GM06990 (cell line): ENCODE data around the gene MOB3B.

Source experiments
- DNase-seq: peaks from one replicate; pipeline ENCODE4 v3.0.0-alpha.2; 2011; ENCODE audit not compliant: insufficient read length; ENCODE audit errors: extremely low read depth
- H3K27me3 ChIP-seq: replicated peaks from 2 replicates; pipeline ENCODE4 v1.6.0; 2011; ENCODE audit warnings: low read length; ENCODE audit not compliant: control insufficient read depth, insufficient read depth
- H3K36me3 ChIP-seq: 2 replicates; pipeline ENCODE4 v1.5.1; 2011; ENCODE audit warnings: low read length; ENCODE audit not compliant: control insufficient read depth, insufficient read depth
- H3K4me3 ChIP-seq: replicated peaks from 2 replicates; pipeline ENCODE4 v1.5.1; 2011; ENCODE audit warnings: low read depth, mild to moderate bottlenecking, control low read depth, low read length
- CTCF ChIP-seq: IDR thresholded peaks from 2 replicates; pipeline ENCODE4 v1.5.1; 2011; ENCODE audit warnings: low read length, control low read depth, mild to moderate bottlenecking, inconsistent platforms; ENCODE audit not compliant: insufficient read depth, poor library complexity, severe bottlenecking

The MOB3B gene

DNA sequence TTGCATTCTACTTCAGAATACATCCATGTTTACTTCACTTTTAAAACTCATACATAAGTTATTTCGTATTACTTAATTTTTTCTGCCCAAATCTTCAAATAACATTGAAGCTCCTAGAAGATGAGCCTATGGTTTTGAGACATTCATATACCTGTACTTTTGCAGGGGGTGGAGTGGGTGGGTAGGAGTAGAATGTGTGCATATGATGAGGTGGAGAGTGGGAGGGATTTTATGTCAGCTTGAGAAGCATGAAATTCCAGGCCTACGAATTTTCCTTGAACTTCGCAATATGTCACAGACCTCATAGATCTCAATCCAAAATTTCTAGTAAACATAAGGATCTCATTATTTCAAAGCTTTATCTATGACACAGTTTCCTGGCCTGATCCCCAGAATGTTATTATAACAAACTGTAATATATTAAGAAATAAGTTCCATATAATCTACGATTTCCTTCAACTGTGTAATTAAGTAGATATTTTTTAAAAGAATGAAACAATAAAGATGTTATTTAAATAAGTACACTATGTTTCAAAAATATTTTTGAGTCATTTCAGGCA lies 19.7 kb upstream of the MOB3B start:
- TF ChIP-seq CTCF, result no peak
- no peak for DNase-seq
- Histone ChIP-seq H3K4me3 (no peak overlapping the region), H3K36me3 (no peaks in the 10 kb centered on the region), H3K27me3 (no peaks in the 10 kb centered on the region)

GRCh38 chr9:27548055-27548741 lies 18.6 kb upstream of the MOB3B start:
- Histone ChIP-seq H3K4me3 (no peak overlapping the region), H3K36me3 (no peaks in the 10 kb centered on the region), H3K27me3 (no peaks in the 10 kb centered on the region)
- TF ChIP-seq CTCF, result peak; percentile 30
- no peak for DNase-seq

DNA sequence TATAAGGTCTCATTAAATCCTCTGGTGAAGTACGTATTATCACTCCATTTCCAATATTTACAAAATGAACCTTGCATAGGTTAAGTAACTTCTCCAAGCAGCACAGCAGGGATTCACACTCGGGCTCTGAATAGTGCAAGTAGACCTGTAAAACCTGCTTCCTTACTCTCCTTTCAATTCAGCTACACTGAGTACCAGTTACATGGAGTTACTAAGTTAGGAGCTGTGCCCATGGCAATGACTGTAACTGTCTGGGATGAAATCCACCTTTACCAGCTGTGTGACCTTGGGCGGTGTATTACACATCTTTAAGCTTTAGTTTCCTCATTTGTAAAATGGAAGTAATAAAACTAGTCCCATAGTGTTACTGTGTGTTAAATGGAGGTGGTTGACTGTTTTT lies 15.9 kb upstream of the MOB3B start:
- Histone ChIP-seq H3K27me3 (no peaks in the 10 kb centered on the region), H3K36me3 (no peaks in the 10 kb centered on the region), H3K4me3 (no peak overlapping the region)
- no peak for TF ChIP-seq CTCF
- DNase-seq, result no peak

DNA sequence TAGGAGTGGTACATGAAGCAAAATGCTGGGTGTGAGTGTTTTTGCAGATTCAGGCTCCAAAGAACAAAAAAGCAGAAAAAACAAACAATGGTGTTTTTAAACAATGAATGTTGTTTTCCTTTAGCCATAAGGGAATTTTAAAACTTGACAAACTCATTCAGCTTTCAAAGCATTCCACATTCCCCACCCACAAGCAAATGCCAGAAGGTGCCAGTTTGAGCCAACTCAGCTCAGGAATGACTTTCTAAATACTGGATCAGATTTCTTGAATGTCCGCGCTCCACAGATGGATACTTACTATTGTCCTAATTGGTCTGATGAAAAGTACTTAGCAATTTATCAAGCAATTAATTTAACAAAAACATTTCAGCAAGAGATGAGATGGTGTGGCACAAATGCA lies 12.9 kb upstream of the MOB3B start:
- H3K36me3 ChIP-seq, result no peaks in the 10 kb centered on the region
- no peak for TF ChIP-seq CTCF
- no peak for DNase-seq
- H3K27me3 ChIP-seq, result no peaks in the 10 kb centered on the region
- H3K4me3 ChIP-seq, result no peak overlapping the region

- H3K27me3 ChIP-seq, result no peaks in the 10 kb centered on the region
- no peak for DNase-seq
- H3K36me3 ChIP-seq, result no peaks in the 10 kb centered on the region
- no peak for TF ChIP-seq CTCF
- H3K4me3 ChIP-seq, result no peak overlapping the region
These were observed 12.1 kb upstream of the MOB3B start for GRCh38 chr9:27541740-27542139.

GRCh38 chr9:27540502-27540901 lies 10.9 kb upstream of the MOB3B start:
- Histone ChIP-seq H3K4me3 (no peak overlapping the region), H3K27me3 (no peaks in the 10 kb centered on the region), H3K36me3 (no peaks in the 10 kb centered on the region)
- TF ChIP-seq CTCF, result no peak
- no peak for DNase-seq
